Measurements from ENCODE around the gene TMEM271. TPM values are rescaled to one million over a fixed set of nuclear protein-coding genes. Genes with fewer than 3 reads are reported as not detected.

Gene TMEM271
- total RNA-seq, 2 donors from 2014 or later = not detected

DNA sequence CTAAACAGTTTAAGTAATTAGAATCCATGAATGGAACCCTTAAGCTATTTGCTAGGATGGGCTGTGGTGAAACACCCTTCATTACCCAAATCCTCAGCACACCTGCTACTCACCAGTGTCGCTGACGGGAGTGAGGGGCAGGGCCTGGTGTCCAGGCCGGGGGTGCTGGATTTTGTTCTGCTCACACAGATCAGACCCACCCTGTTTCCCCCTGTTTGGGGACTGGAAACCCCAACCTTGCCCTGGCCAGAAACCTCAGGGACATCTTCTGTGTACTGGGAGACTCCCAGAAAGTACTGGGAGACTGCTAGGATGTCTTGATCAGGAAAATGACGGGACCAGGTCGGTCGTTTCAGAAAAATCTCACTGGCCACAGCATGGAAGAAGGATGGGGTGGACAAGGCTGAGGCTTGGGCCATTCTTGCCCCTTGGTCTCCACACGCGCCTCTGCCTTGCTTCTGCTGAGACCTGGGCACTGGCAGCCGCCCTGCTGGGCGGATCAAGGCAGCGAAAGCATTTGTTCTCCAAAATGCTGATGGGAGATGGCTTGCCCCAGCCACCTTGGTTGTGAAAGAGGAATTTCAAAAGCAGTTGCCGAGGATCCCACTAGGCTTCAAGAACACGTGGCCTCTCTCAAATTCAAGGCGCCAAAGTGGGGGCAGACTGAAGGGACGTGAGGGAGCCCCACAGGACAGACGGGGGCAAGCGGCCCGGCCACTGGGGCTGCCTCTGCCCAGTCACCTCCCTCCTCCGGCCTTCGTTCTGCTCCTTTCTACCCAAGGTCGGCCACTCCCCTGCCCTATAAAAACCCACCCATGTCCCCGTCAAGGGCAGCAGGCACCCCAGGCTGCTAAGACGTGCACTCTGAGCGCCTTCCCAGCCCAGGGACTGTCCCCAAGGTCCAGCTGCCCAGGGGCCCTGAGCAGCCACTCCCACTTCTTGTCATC, 25.8 kb upstream of the TMEM271 start:
- Mint-ChIP-seq H3K27ac (no peak overlapping the region), H3K36me3 (ENCODE audit: low read depth) (no peaks in the 10 kb centered on the region)
- H3K27me3 ChIP-seq (ENCODE audit: control insufficient read depth, insufficient read depth, low read length, poor library complexity, severe bottlenecking) = no peaks in the 10 kb centered on the region

DNA sequence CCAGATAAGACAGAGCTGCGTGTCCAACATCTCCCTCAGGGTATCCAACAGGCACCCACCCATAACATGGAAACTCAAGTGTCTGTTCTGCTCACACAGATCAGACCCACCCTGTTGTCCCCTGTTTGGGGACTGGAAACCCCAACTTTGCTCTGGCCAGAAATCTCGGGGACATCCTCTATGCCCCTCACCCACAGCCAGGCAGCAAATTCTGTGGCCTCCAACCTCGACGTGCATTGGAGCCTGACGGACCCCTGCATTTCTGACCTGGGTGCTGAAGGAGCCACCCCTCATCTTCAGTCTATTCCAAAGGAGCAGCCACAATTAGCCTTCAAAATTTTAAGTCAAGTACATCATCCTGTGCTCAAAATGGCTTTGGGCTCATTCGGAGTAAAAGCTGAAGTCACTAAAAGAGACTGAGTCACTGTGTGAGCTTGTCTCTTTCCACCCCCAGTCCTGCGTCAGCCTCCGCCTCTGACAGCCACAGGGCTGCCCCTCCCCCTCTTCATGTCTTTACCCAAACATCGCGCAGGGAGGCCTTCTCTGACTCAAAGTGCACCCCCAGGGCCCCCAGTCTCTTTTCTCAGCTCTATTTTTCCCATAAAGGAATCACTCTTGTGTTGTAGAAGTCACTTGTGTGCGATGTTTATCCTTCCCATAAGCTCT, 24.9 kb upstream of the TMEM271 start:
- no peaks in the 10 kb centered on the region for H3K9me3 Mint-ChIP-seq
- H3K36me3 Mint-ChIP-seq (ENCODE audit: low read depth) = no peaks in the 10 kb centered on the region
- no peaks in the 10 kb centered on the region for H3K4me1 ChIP-seq (ENCODE audit: control insufficient read depth, insufficient read depth, low read length)
- no peak overlapping the region for H3K27ac Mint-ChIP-seq
- no peaks in the 10 kb centered on the region for H3K9me3 ChIP-seq (ENCODE audit: control insufficient read depth, low read length)
- WGBS, 2 experiments (ENCODE audit: insufficient coverage in 1 of 2, insufficient read length in 1 of 2) = 68 to 76% methylated on average over 8 to 11 of the region's 11 CpGs
- H3K4me1 Mint-ChIP-seq = no peaks in the 10 kb centered on the region
- H3K36me3 ChIP-seq (ENCODE audit: control insufficient read depth, insufficient read depth, low read length) = no peaks in the 10 kb centered on the region
- H3K4me3 ChIP-seq (ENCODE audit: low read length) = no peak overlapping the region
- peaks cover 5% of the 10 kb centered on the region for H3K27me3 ChIP-seq (ENCODE audit: control insufficient read depth, insufficient read depth, low read length, poor library complexity, severe bottlenecking)
- peaks cover 25% of the 10 kb centered on the region for H3K27me3 Mint-ChIP-seq (ENCODE audit: insufficient read depth)
- TF ChIP-seq, protein P1, sequence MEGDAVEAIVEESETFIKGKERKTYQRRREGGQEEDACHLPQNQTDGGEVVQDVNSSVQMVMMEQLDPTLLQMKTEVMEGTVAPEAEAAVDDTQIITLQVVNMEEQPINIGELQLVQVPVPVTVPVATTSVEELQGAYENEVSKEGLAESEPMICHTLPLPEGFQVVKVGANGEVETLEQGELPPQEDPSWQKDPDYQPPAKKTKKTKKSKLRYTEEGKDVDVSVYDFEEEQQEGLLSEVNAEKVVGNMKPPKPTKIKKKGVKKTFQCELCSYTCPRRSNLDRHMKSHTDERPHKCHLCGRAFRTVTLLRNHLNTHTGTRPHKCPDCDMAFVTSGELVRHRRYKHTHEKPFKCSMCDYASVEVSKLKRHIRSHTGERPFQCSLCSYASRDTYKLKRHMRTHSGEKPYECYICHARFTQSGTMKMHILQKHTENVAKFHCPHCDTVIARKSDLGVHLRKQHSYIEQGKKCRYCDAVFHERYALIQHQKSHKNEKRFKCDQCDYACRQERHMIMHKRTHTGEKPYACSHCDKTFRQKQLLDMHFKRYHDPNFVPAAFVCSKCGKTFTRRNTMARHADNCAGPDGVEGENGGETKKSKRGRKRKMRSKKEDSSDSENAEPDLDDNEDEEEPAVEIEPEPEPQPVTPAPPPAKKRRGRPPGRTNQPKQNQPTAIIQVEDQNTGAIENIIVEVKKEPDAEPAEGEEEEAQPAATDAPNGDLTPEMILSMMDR (conservative IDR thresholded peaks at IDR 0.05) = no peak
- H3K27ac ChIP-seq (ENCODE audit: low read depth, low read length) = no peak overlapping the region
- DNase-seq = no peak
- H3K9ac ChIP-seq (ENCODE audit: extremely low read depth, low read length, poor library complexity, severe bottlenecking) = no peak overlapping the region
- no peak overlapping the region for H3K4me3 Mint-ChIP-seq

More for the DNA sequence above, 25.8 kb upstream of the TMEM271 start:
- H3K27ac ChIP-seq (ENCODE audit: low read depth, low read length) = no peak overlapping the region
- no peaks in the 10 kb centered on the region for H3K9me3 ChIP-seq (ENCODE audit: control insufficient read depth, low read length)
- H3K36me3 ChIP-seq (ENCODE audit: control insufficient read depth, insufficient read depth, low read length) = no peaks in the 10 kb centered on the region
- no peak overlapping the region for H3K9ac ChIP-seq (ENCODE audit: extremely low read depth, low read length, poor library complexity, severe bottlenecking)
- Mint-ChIP-seq H3K9me3 (no peaks in the 10 kb centered on the region), H3K27me3 (ENCODE audit: insufficient read depth) (peaks cover 19% of the 10 kb centered on the region), H3K4me3 (no peak overlapping the region), H3K4me1 (no peaks in the 10 kb centered on the region)
- H3K4me1 ChIP-seq (ENCODE audit: control insufficient read depth, insufficient read depth, low read length) = no peaks in the 10 kb centered on the region
- TF ChIP-seq, protein P1 (conservative IDR thresholded peaks at IDR 0.05) = no peak
- no peak for DNase-seq
- no peak overlapping the region for H3K4me3 ChIP-seq (ENCODE audit: low read length)
- WGBS, 2 experiments (ENCODE audit: insufficient coverage in 1 of 2, insufficient read length in 1 of 2) = 88 to 91% methylated on average over 11 to 24 of the region's 24 CpGs

DNA sequence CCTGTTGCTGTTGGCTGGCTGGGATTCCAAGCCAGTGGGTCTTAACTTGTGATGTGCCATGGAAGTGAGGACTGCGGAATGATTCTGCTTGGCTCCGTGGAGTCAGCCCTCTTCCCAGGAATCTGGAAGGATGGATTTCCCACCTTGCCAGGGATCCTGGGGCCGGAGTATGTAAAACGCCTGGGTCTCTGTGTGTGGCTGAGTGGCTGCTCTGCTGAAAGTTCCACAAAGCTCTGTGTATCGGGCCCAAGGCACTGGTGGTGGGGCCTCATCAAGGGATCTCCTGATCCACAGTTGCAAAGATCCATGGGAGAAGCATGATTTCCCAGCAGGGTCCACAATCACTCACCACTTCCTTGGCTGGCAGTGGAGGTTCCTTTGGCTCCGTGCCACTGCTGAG, 24.1 kb upstream of the TMEM271 start:
- H3K4me1 ChIP-seq (ENCODE audit: control insufficient read depth, insufficient read depth, low read length) = no peaks in the 10 kb centered on the region
- peaks cover 10% of the 10 kb centered on the region for H3K27me3 ChIP-seq (ENCODE audit: control insufficient read depth, insufficient read depth, low read length, poor library complexity, severe bottlenecking)
- TF ChIP-seq, protein P1 (conservative IDR thresholded peaks at IDR 0.05) = no peak
- no peak overlapping the region for H3K9ac ChIP-seq (ENCODE audit: extremely low read depth, low read length, poor library complexity, severe bottlenecking)
- whole genome bisulfite sequencing, 2 experiments (ENCODE audit: insufficient coverage in 1 of 2, insufficient read length in 1 of 2) = 87 to 96% methylated on average over 6 of the region's 6 CpGs
- no peaks in the 10 kb centered on the region for H3K9me3 ChIP-seq (ENCODE audit: control insufficient read depth, low read length)
- no peak overlapping the region for H3K27ac Mint-ChIP-seq
- H3K4me3 ChIP-seq (ENCODE audit: low read length) = no peak overlapping the region
- H3K9me3 Mint-ChIP-seq = no peaks in the 10 kb centered on the region
- H3K27ac ChIP-seq (ENCODE audit: low read depth, low read length) = no peak overlapping the region
- H3K4me3 Mint-ChIP-seq = no peak overlapping the region
- H3K4me1 Mint-ChIP-seq = no peaks in the 10 kb centered on the region
- no peaks in the 10 kb centered on the region for H3K36me3 Mint-ChIP-seq (ENCODE audit: low read depth)
- peaks cover 33% of the 10 kb centered on the region for H3K27me3 Mint-ChIP-seq (ENCODE audit: insufficient read depth)
- DNase-seq = no peak
- no peaks in the 10 kb centered on the region for H3K36me3 ChIP-seq (ENCODE audit: control insufficient read depth, insufficient read depth, low read length)
